Sigmoid colon (tissue), 4 donors: ENCODE data around the gene TEC.

Source experiments
- POLR2A ChIP-seq, 2 donors: fragments of 450-650 bp; IDR thresholded peaks; one replicate each; pipeline ENCODE4 v1.6.1; 2016; ENCODE audit warnings: antibody characterized with exemption in 2 of 2, mild to moderate bottlenecking in 2 of 2, moderate library complexity in 2 of 2
- POLR2AphosphoS5 ChIP-seq, 4 donors: sonication (generic); formaldehyde crosslinking; IDR thresholded peaks; one replicate each; pipeline ENCODE4 v1.6.1; 2017; ENCODE audit warnings: antibody characterized with exemption in 4 of 4
- TF ChIP-seq, protein P1 (sequence below), 4 experiments: fragments of 450-650 bp in 3 of 4; fragments of 200-600 bp in 1 of 4; IDR thresholded peaks; one replicate each; pipeline ENCODE4 v1.5.1; 2016 to 2019; ENCODE audit warnings: antibody characterized with exemption in 4 of 4, mild to moderate bottlenecking in 3 of 4, moderate library complexity in 2 of 4

DNA sequence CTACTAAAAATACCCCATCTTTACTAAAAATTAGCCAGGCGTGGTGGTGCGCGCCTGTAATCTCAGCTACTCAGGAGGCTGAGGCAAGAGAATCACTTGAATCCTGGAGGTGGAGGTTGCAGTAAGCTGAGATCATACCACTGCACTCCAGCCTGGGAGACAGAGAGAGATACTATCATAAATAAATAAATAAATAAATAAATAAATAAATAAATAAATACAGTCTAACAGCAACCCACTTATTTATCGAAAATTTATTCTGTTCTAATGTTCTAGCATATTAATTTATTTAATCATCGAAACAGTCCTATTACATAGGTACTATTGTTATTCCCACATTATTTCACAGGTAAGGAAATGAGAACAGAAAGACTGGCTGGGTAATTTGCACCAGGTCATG is 117.4 kb downstream of the TEC start:
- TF ChIP-seq, protein P1, sequence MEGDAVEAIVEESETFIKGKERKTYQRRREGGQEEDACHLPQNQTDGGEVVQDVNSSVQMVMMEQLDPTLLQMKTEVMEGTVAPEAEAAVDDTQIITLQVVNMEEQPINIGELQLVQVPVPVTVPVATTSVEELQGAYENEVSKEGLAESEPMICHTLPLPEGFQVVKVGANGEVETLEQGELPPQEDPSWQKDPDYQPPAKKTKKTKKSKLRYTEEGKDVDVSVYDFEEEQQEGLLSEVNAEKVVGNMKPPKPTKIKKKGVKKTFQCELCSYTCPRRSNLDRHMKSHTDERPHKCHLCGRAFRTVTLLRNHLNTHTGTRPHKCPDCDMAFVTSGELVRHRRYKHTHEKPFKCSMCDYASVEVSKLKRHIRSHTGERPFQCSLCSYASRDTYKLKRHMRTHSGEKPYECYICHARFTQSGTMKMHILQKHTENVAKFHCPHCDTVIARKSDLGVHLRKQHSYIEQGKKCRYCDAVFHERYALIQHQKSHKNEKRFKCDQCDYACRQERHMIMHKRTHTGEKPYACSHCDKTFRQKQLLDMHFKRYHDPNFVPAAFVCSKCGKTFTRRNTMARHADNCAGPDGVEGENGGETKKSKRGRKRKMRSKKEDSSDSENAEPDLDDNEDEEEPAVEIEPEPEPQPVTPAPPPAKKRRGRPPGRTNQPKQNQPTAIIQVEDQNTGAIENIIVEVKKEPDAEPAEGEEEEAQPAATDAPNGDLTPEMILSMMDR (IDR thresholded peaks at IDR 0.05), result no peak
- TF ChIP-seq POLR2A (IDR thresholded peaks at IDR 0.05) (no peak), POLR2AphosphoS5 (IDR thresholded peaks at IDR 0.05) (no peak)
